K562 (cell line): ENCODE results near the gene NPR1. TPM values are rescaled to one million over a fixed set of nuclear protein-coding genes. Genes with fewer than 3 reads are reported as not detected.

Experiments used
- BCL6 ChIP-seq: fragments of 250-450 bp; sonication (Bioruptor Pico); IDR thresholded peaks from 2 replicates; pipeline ENCODE4 v1.4.0; 2020
- HDAC2 ChIP-seq: fragments of 450-650 bp; IDR thresholded peaks from 2 replicates; pipeline ENCODE4 v1.6.1; 2016; ENCODE audit warnings: mild to moderate bottlenecking
- HEY1 ChIP-seq: fragments of 250-450 bp; sonication (Bioruptor Pico); IDR thresholded peaks from 2 replicates; pipeline ENCODE4 v1.5.0; 2020; ENCODE audit warnings: mild to moderate bottlenecking, moderate library complexity, borderline replicate concordance
- KLF1 ChIP-seq: fragments of 450-650 bp; IDR thresholded peaks from 2 replicates; pipeline ENCODE4 v1.6.1; 2016; ENCODE audit warnings: missing genetic modification characterization, missing compliant biosample characterization
- KLF13 ChIP-seq: fragments of 450-650 bp; IDR thresholded peaks from 2 replicates; pipeline ENCODE4 v1.6.1; 2016; ENCODE audit warnings: missing genetic modification characterization, low read depth, mild to moderate bottlenecking, missing compliant biosample characterization, moderate library complexity, borderline replicate concordance
- MCM5 ChIP-seq: fragments of 450-650 bp; IDR thresholded peaks from 2 replicates; pipeline ENCODE4 v1.6.1; 2016; ENCODE audit warnings: low read depth
- PTBP1 ChIP-seq: fragments of 200-400 bp; formaldehyde crosslinking; IDR thresholded peaks from 2 replicates; pipeline ENCODE4 v1.6.1; 2017; ENCODE audit warnings: low read depth, low read length
- RBBP5 ChIP-seq: fragments of 200-600 bp; sonication (generic); IDR thresholded peaks from 2 replicates; pipeline ENCODE4 v1.6.1; 2012; ENCODE audit warnings: borderline replicate concordance, mild to moderate bottlenecking, low read length, control low read depth, inconsistent platforms; ENCODE audit not compliant: insufficient read depth, poor library complexity, severe bottlenecking
- RFX5 ChIP-seq: IDR thresholded peaks from 2 replicates; pipeline ENCODE4 v1.6.1; 2011; ENCODE audit warnings: low read depth, mild to moderate bottlenecking, improper control_type of control experiment, low read length
- SMAD4 ChIP-seq: fragments of 250-450 bp; sonication (Bioruptor Pico); conservative IDR thresholded peaks from 2 replicates; pipeline ENCODE4 v1.8.0; 2021; ENCODE audit warnings: inconsistent platforms, mild to moderate bottlenecking, moderate library complexity
- SMARCE1 ChIP-seq: fragments of 450-650 bp; IDR thresholded peaks from 2 replicates; pipeline ENCODE4 v1.7.1; 2016; ENCODE audit warnings: mild to moderate bottlenecking
- SMC3 ChIP-seq: conservative IDR thresholded peaks from 2 replicates; pipeline ENCODE4 v1.6.1; 2011; ENCODE audit warnings: low read depth, low read length, improper control_type of control experiment; ENCODE audit not compliant: insufficient read depth
- TAF15 ChIP-seq: fragments of 200-400 bp; formaldehyde crosslinking; IDR thresholded peaks from 2 replicates; pipeline ENCODE4 v1.6.1; 2017; ENCODE audit warnings: mild to moderate bottlenecking, low read depth, low read length, moderate library complexity
- ZBTB12 ChIP-seq: fragments of 250-450 bp; sonication (Bioruptor Pico); IDR thresholded peaks from 2 replicates; pipeline ENCODE4 v1.4.0; 2020
- ZBTB43 ChIP-seq: sonication (generic); formaldehyde crosslinking; IDR thresholded peaks from 2 replicates; pipeline ENCODE4 v1.8.0; 2023; ENCODE audit warnings: mild to moderate bottlenecking, missing genetic modification reagents
- ZBTB9 ChIP-seq: fragments of 450-650 bp; formaldehyde crosslinking; IDR thresholded peaks from 2 replicates; pipeline ENCODE4 v1.4.0; 2020; ENCODE audit warnings: mild to moderate bottlenecking, moderate library complexity
- ZNF184 ChIP-seq: sonication (generic); formaldehyde crosslinking; IDR thresholded peaks from 2 replicates; pipeline ENCODE4 v1.5.0; 2020; ENCODE audit warnings: missing genetic modification reagents
- polyA plus RNA-seq, 8 experiments: library from polyadenylated mRNA; depleted of rRNA in 4 of 8; stranded (reverse) in 5 of 8; unstranded in 3 of 8; fragments of >200 nt; fragmentation: Nextera tagmentation in 2 of 8; fragmentation: Illumina TruSeq in 1 of 8; extraction: Ambion mirVana in 2 of 8; extraction: Trizol in 1 of 8; gene quantifications; 2 replicates each; pipeline versions ENCODE4 v1.2.1 to v1.2.3, GENCODE V29; 2011 to 2014; ENCODE audit warnings: inconsistent platforms in 1 of 8, missing spikeins in 1 of 8
- total RNA-seq, 7 experiments: library from RNA; depleted of rRNA in 6 of 7; stranded (reverse); fragments of >200 nt in 6 of 7; fragmentation: Illumina TruSeq in 2 of 7; extraction: Trizol in 2 of 7; gene quantifications; 2 replicates each; pipeline versions ENCODE4 v1.2.1 to v1.2.3, GENCODE V29; 2011 to 2021; ENCODE audit warnings: low replicate concordance in 1 of 7
- TF ChIP-seq, protein P1 (sequence below): fragments of 200-800 bp; sonication (Bioruptor generic); IDR thresholded peaks from 2 replicates; pipeline ENCODE4 v1.6.1; 2017; ENCODE audit warnings: missing genetic modification characterization, missing compliant biosample characterization
- TF ChIP-seq, protein P2 (sequence below), 2 experiments: fragments of 250-450 bp in 1 of 2; fragments of 450-650 bp in 1 of 2; sonication (Bioruptor Pico) in 1 of 2; IDR thresholded peaks; 2 replicates each; pipeline versions ENCODE4 v1.6.1 to v1.8.0; 2016 to 2021; ENCODE audit warnings: mild to moderate bottlenecking in 2 of 2, moderate library complexity in 2 of 2, missing compliant biosample characterization in 1 of 2, missing genetic modification characterization in 1 of 2

Gene NPR1
- total and polyA plus RNA-seq, 9 of the 15 experiments (the other 6 are each of a cell fraction or from before 2014, with no cell fraction given) = 0.05 to 0.16 (median 0.06) TPM; not detected in 6

- TF ChIP-seq ZBTB12 (CRISPR knock-in tag) (no peak), RFX5 (no peak), BCL6 (no peak), ZNF184 (CRISPR knock-in tag) (no peak), SMAD4 (CRISPR knock-in tag) (peak; percentile 47; the same call in 1 of the 2 replicates), TAF15 (no peak), RBBP5 (no peak), ZBTB9 (CRISPR knock-in tag) (0 out of 2 replicates have a peak, but pooled peaks have one; percentile 17), SMC3 (no peak), HDAC2 (0 out of 2 replicates have a peak, but pooled peaks have one; percentile 12), ZBTB43 (CRISPR knock-in tag) (no peak), SMARCE1 (0 out of 2 replicates have a peak, but pooled peaks have one; percentile 37), MCM5 (no peak), HEY1 (CRISPR knock-in tag) (no peak), PTBP1 (no peak), KLF13 (peak; percentile 7; the same call in 1 of the 2 replicates), KLF1 (no peak)
- TF ChIP-seq, protein P1, sequence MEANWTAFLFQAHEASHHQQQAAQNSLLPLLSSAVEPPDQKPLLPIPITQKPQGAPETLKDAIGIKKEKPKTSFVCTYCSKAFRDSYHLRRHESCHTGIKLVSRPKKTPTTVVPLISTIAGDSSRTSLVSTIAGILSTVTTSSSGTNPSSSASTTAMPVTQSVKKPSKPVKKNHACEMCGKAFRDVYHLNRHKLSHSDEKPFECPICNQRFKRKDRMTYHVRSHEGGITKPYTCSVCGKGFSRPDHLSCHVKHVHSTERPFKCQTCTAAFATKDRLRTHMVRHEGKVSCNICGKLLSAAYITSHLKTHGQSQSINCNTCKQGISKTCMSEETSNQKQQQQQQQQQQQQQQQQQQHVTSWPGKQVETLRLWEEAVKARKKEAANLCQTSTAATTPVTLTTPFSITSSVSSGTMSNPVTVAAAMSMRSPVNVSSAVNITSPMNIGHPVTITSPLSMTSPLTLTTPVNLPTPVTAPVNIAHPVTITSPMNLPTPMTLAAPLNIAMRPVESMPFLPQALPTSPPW (CRISPR knock-in tag) = no peak
- TF ChIP-seq, protein P2, sequence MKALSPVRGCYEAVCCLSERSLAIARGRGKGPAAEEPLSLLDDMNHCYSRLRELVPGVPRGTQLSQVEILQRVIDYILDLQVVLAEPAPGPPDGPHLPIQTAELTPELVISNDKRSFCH (CRISPR knock-in tag; IDR thresholded peaks at IDR 0.05) = no peak
- TF ChIP-seq, protein P2 (tag; IDR thresholded peaks at IDR 0.05) = peak; percentile 33; the same call in 1 of the 2 replicates
These were observed 50.0 kb downstream of the NPR1 start (continued) for GRCh38 chr1:153728305-153729066.
